GM20000 (cell line): ENCODE results near the gene HMGCL.
A peak's percentile ranks its signal among the peaks of the same experiment; 100 is the strongest.
"Not testable (repeated sequence)": the region's sequence is repeated elsewhere in the genome, so short reads cannot be mapped to it uniquely, and the experiment has no call there.

Experiments
- DNase-seq: peaks from one replicate; pipeline ENCODE4 v3.0.0; 2012; ENCODE audit warnings: low spot score
- TF ChIP-seq, protein P1 (sequence below): IDR thresholded peaks from 2 replicates; pipeline ENCODE4 v1.5.1; 2012; ENCODE audit warnings: mild to moderate bottlenecking, control low read depth; ENCODE audit errors: extremely low read depth, missing control alignments

The HMGCL gene

DNA sequence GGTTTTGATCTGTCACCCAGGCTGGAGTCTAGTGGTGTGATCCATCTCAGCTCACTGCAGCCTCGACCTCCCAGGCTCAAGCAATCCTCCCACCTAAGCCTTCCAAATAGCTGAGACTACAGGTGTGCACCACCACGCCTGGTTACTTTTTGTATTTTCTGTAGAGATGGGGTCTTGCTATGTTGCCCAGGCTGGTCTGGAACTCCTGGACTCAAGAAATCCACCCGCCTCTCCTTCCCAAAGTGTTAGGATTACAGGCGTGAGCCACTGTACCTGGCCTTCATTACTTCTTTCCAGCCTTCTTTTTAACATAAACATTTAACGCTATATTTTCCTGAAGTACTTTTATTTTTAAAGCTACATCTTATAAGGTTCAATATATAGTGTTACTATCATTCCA, 18.4 kb upstream of the HMGCL start:
- no peak for DNase-seq
- TF ChIP-seq, protein P1, sequence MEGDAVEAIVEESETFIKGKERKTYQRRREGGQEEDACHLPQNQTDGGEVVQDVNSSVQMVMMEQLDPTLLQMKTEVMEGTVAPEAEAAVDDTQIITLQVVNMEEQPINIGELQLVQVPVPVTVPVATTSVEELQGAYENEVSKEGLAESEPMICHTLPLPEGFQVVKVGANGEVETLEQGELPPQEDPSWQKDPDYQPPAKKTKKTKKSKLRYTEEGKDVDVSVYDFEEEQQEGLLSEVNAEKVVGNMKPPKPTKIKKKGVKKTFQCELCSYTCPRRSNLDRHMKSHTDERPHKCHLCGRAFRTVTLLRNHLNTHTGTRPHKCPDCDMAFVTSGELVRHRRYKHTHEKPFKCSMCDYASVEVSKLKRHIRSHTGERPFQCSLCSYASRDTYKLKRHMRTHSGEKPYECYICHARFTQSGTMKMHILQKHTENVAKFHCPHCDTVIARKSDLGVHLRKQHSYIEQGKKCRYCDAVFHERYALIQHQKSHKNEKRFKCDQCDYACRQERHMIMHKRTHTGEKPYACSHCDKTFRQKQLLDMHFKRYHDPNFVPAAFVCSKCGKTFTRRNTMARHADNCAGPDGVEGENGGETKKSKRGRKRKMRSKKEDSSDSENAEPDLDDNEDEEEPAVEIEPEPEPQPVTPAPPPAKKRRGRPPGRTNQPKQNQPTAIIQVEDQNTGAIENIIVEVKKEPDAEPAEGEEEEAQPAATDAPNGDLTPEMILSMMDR: no peak

GRCh38 chr1:23838401-23838866, 13.2 kb upstream of the HMGCL start:
- TF ChIP-seq, protein P1: no peak
- DNase-seq: peak; percentile 82

DNA sequence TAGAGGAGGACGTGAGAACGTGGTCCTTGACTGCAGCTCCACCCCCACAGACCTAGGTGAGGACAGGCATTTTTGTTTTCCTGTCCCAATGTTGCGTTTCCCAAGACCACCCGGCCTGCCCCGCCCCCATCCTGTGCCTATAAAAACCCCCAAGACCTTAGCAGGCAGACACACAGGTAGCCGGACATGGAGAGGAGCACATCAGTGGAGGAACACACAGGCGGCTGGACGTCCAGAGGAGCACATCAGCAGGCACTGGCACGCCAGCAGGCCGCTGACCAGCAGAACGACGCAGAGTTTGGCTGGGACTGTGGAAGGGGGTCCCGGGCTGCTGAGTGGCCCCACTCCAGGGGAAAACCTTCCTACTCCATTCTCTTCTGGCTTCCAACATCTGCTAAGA, 12.7 kb upstream of the HMGCL start:
- TF ChIP-seq, protein P1: no peak
- DNase-seq: no peak

DNA sequence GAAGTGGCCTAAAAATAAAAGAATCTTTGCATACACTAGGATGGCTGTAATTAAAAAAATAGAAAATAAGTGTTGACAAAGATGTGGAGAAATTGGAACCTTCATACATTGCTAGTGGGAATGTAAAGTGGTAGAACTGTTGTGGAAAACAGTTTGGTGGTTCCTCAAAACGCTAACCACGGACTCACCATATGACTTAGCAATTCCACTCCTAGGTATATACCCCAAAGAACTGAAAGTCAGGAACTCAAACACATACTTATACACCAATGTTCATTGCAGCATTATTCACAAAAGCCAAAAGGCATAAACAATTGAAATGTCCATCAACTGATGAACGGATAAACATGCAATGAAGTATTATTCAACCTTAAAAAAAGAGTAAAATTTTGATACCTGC, 10.8 kb upstream of the HMGCL start:
- no peak for DNase-seq
- TF ChIP-seq, protein P1: no peak

DNA sequence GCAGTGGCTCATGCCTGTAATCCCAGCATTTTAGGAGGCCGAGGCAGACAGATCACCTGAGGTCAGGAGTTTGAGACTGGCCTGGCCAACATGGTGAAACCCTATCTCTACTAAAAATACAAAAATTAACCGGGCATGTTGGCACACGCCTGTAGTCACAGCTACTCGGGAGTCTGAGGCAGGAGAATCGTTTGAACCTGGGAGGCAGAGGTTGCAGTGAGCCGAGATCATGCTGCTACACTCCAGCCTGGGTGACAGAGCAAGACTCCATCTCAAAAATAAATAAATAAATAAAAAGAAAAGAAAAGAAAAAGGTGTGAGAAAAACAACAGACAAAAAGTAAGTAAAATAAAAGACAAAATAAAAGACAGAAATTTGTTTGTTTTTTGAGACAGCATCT, 8.9 kb upstream of the HMGCL start:
- DNase-seq: not testable (repeated sequence)

DNA sequence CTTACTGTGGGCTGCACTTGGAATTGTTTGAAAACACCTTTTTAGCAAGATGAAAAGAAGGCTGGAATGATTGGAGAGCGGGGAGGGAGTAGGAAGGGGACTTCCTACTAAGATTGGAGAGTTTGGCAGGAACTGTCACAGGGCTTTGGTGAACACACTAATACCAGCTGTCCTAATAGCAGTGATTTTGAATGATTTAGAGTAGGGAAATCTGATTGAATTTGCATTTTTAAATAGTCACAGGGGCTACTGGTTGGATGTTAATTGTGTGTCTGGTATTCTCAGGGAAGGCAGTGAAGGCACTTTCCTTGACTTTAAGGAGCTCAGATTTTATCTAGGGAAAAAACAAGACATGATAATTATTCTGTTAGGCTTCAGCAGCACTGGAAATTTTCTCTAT, 2.5 kb upstream of the HMGCL start:
- DNase-seq: no peak
- TF ChIP-seq, protein P1: no peak

- DNase-seq: not testable (repeated sequence)
Observed at GRCh38 chr1:23826590-23826989, 1.4 kb upstream of the HMGCL start.

DNA sequence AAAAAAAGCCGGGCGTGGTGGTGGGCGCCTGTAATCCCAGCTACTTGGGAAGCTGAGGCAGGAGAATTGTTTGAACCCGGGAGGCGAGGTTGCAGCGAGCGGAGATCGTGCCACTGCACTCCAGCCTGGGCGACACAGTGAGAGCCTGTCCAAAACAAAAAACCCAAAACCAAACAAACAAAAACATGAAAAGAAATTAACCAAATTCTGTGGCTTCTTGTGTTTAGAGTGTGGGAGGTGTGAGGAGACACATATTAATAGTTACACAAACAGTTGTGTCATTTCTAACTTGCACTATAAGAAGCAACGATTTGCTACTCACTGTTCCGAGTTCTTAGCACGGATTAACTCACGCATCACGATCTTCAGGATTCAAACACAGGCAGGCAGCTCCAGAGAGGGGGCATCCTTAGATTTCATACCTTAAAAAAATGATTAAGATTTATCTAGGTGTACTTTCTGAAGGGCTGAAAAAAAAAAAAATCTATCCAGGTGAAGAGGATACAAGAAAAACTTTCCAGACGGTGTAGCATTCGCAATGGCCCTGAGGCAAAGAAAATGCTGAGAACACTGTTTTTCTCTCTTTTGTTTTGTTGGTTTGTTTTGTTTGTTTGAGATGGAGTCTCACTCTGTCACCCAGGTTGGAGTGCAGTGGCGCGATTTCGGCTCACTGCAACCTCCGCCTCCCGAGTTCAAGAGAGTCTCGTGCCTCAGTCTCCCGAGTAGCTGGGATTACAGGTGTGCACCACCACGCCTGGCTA, 713 bp upstream of the HMGCL start:
- DNase-seq: peak; percentile 71
- TF ChIP-seq, protein P1: no peak
